Amniotic stem cell (primary cell): ENCODE data around the gene PPFIBP2.
A peak's percentile ranks its signal among the peaks of the same experiment; 100 is the strongest.
"Not testable (repeated sequence)": the region's sequence is repeated elsewhere in the genome, so short reads cannot be mapped to it uniquely, and the experiment has no call there.

Source experiments
- DNase-seq: peaks from one replicate; lab custom pipeline; 2025; lab: John Stamatoyannopoulos, UW

Gene PPFIBP2

GRCh38 chr11:7636350-7636749, 122.6 kb downstream of the PPFIBP2 start:
- no peak for DNase-seq

GRCh38 chr11:7637447-7638157, 123.8 kb downstream of the PPFIBP2 start:
- peak; percentile 62 for DNase-seq

GRCh38 chr11:7638710-7639642, 125.2 kb downstream of the PPFIBP2 start:
- no peak for DNase-seq

DNA sequence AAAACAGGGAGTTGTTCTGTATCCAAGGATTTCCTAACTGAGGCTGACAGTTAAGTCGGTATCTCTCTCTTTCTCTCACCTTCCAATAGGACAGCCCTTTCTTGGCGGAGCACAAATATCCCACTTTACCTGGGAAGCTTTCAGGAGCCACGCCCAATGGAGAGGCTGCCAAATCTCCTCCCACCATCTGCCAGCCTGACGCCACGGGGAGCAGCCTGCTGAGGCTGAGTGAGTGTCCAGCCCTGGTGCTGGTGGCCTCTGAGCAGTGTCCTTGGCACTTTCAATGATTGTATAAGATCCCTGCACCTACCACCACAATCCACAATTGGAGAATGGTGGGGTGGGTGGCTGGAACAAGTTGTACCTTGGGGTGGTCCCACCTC, 125.8 kb downstream of the PPFIBP2 start:
- no peak for DNase-seq

DNA sequence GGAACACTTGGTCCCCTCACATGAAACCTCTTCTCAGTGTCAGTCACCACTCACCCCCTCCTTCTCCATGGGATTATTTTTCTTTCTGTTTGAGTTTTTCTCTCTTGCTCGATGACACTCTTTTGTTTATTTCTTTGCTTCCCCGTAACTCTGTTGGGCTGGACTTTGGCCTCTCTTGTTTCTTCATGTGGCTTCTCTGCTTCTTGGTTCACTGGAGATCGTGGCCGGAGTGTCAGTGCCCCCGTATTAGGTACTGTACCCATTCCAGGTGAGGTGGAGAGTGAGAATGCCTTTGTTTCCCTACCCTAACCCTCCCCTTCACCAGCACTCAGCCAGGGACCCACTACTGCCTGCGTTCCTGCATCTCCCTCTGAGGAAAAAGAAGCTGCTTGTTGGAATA, 127.0 kb downstream of the PPFIBP2 start:
- no peak for DNase-seq

GRCh38 chr11:7642747-7643146, 128.9 kb downstream of the PPFIBP2 start:
- DNase-seq, result no peak

GRCh38 chr11:7643314-7643713, 129.5 kb downstream of the PPFIBP2 start:
- no peak for DNase-seq

DNA sequence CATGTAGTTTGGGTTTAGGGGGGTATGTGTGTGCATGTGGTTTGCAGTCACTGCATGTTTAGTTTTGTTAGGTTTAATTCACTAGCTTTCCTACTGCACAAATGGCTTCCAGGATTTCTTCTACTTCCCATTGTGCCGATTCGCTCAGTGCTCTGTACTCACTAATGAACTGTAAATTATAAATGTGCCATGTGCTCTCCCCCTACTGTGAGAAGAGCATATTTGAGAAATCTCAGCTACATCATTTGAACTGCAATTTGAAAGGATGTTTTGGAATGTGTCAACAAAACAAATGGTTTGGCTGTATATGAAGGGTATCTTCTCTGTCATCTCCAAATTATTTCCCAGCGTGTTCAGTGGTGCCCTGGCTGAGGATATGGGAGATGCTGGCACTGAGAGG, 131.4 kb downstream of the PPFIBP2 start:
- DNase-seq, result no peak

DNA sequence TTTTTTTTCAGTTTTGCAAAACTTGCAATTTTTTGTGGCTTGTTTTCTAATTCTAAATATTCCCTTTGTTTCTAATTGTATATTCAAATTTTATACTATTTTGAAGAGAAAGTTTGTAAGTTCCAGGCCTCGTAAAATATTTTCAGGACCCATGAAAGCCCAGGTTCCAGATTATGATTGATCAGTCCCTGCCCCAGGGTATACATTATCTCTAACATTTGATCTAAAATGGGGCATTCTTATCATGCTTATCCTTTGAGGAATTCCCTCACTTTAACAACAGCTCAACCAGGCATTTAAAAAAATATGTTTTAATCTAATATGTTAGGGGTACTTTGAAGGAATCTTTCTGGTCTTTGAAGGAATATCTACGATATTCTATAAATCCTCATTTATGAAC, 133.1 kb downstream of the PPFIBP2 start:
- no peak for DNase-seq

GRCh38 chr11:7648264-7648663, 134.5 kb downstream of the PPFIBP2 start:
- DNase-seq, result no peak

- DNase-seq, result no peak
Observed at GRCh38 chr11:7651140-7651551, 137.3 kb downstream of the PPFIBP2 start.

- DNase-seq, result no peak
Observed at GRCh38 chr11:7651700-7652099, 137.9 kb downstream of the PPFIBP2 start.

DNA sequence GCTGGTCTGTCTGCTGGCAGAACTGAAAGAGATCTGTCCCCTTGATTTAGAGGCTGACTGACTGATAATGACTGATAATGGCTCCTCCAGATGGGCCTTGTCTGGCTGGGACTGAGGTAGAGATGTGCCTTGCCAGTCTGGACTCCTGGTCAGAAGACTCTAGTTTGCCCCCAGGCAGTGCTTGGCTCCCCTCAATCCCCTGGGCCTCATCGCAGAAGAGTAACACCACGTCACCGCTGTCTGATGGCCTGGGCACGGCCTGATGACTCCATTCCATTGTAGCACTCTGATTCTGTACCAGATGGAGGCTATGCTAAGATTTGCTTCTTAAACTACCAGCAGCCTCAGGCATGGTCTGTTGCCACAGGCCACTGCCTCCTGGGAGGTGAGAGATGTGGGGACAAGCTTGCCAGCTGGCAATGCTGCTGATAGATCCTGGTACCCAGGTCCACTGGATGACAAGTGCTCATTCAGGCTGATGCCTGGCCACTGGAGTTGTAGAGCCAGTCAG, 140.5 kb downstream of the PPFIBP2 start:
- DNase-seq, result no peak

GRCh38 chr11:7655253-7656217, 141.7 kb downstream of the PPFIBP2 start:
- DNase-seq, result no peak

DNA sequence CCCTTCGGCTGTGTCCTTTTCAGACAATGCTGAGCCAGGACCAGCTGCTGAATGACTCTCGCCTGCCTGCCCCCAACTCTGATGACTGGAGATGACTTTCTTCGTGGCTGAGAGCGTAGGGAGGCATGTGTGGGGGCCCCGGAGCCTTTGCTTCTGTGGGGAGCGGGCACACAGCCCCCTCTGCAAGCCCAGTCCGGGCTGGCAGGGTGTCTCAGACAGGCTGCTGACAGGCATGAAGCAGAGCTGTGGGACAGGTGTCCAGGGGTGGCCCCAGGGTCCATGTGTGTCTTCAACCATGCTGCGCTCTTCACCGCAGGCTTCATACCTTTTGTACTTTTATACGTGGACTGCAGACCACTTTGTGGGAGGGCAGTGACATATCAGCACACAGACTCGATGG, 142.9 kb downstream of the PPFIBP2 start:
- no peak for DNase-seq

GRCh38 chr11:7657306-7658025, 143.7 kb downstream of the PPFIBP2 start:
- peak; percentile 6 for DNase-seq

DNA sequence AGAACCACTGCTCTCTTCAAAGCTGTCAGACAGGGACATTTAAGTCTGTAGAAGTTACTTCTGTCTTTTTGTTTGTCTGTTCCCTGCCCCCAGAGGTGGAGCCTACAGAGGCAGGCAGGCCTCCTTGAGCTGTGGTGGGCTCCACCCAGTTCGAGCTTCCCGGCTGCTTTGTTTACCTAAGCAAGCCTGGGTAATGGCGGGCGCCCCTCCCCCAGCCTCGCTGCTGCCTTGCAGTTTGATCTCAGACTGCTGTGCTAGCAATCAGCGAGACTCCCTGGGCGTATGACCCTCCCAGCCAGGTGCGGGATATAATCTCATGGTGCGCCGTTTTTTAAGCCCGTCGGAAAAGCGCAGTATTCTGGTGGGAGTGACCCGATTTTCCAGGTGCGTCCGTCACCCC, 149.7 kb downstream of the PPFIBP2 start:
- DNase-seq, result not testable (repeated sequence)

GRCh38 chr11:7664867-7665266, 151.1 kb downstream of the PPFIBP2 start:
- DNase-seq, result no peak

DNA sequence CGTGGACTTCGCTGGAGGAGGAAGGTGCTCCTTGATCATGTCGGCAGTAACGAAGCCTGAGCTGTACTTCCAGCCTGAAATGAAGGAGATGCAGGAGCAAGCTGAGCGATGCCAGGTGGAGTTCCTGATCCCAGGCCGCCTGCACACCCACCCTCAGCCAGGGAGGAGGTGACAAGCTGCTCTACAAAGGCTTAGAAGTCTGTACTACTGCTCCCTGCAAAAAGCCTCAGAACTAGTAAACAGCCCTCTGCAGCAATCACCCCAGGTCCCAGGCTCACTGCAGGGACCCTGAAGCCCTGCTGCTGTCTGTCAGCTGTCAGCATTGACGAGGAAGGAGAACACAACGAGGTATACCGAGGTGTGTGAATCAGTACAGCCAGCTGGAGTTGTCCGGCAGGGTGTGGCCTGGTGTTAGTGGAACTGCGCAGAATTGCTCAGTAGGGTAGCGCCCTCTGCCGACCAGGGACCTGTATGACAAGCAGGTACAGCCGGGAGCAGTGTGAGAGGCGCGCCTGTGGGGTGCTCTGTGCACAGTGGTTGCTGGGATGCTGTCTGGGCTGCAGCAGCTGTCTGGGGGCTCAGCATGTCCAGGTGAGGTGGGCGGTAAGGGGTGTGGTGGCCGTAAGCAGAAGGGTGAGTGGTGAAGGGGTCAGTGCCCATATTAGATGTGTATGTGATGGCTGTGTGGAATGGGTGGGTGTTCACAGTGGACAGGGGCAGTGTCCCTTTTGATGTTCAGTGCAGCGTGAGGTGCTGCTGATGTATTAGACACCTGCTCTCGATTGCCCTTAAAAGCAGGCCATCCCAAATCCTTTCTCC, 151.9 kb downstream of the PPFIBP2 start:
- peak; percentile 3 for DNase-seq

DNA sequence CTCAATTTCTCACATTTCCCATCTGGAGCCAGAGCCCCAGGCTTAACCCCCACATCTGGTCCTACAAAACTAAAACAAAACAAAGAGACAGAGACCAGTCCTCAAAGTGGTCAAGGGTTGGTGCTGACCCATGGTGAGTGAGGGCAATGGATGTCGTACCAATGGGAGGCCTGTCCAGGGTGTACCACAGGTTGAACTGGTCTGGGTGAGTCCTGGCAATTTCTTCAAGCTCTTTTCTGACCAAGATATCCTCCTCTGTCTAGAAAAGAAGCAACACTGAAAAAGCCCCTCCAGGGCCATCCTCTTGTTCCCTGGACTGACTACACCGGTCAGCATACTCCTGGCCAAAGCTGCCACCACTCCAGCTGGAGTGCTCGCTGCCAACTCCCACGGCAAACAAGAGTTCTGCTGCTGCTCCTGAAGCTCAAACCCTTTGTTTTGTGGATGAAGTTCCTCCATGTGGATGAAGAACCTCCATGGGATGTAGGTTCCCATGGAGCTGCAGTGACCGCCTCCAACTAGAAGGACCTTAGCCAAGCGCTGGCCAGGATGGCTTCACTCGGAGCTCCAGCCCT, 152.6 kb downstream of the PPFIBP2 start:
- no peak for DNase-seq
